HG02970 (cell line): ENCODE results near the gene GPC2.

Experiments
- ATAC-seq: cut with Tn5 transposase; IDR thresholded peaks from one replicate; pipeline ENCODE4 v1.9.1; 2021; ENCODE audit warnings: mild to moderate bottlenecking, moderate library complexity, moderate number of reproducible peaks; ENCODE audit not compliant: unreplicated experiment, low FRiP score

Gene GPC2

GRCh38 chr7:100170101-100170897 is 6.9 kb downstream of the GPC2 start:
- no peak for ATAC-seq

GRCh38 chr7:100169147-100169850 is 7.9 kb downstream of the GPC2 start:
- ATAC-seq, result no peak

- ATAC-seq, result no peak
These were observed 9.3 kb downstream of the GPC2 start for GRCh38 chr7:100167912-100168323.

DNA sequence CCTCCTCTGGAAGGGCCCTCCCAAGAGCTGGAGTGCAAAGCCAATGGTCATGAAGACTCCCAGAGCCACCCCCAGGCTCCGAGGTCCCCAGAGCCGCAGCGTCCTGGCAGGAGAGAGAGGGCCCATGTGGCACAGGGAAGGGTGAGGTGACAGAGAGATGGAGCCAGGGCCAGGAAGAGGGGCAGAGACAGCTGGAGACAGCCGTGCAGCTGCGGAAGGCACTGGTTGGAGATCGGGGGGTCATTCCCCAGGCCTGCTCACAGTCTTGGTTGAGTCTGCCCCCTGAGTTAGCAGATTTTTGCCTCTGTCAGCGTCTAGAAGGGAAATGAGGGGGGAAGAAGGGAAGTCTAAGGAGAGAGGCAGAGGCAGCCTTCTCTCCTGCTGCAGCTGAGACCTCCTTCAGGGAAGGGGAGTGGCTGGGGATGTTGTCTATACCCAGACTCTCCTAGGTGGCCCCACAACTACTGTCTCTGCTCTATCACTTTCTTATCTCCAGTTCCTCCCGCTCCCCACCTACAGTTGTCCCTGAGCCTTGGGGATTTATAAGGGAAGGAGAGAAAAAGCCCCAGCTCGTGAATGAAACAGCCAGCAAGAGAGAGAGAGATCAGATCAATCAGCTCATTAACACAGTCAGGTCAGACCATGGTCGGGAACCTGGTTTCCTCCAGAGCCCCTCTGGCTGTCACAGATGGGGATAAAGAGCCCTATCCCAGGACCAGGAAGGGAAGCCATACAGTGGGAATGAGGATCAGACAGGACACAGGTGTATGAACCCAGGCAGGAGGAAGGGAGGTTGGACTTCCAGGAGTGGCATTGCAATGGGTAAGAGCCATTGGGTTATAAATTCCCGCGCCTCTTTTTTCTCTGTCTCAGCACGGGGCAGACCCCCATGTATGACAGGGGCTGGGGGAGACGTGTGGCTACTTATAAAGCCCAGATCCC is 9.9 kb downstream of the GPC2 start:
- no peak for ATAC-seq

DNA sequence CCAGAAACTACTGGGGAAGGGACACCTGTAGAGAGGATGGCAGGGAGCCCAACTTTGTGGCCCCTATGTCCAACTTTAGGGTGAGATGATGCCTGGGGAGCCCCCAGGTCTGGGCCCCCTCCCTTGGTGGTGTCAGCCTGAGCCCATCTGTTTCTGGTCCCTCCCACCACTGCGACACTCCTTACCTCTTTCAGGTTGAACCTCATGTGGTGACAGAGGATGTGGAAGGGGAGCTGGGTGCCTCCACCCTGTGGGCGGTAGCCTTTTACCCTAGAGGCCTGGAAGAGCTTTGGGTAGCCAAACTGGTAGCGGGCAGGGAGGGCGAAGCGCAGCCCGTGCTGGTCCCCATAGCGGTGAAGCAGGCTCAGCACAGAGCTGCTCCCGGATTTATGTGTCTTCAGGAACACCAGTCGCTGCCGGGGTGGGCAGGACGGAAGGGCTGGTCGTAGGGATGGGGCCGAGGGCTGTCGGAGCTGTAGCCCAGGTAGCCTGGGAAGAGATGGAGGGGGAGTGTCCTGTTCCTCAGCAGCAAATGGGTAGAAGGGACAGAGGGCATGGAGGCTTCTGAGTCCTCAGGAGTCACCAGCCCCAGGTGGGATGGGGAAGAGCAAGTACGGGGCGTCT is 10.8 kb downstream of the GPC2 start:
- no peak for ATAC-seq

GRCh38 chr7:100163871-100164270 is 13.3 kb downstream of the GPC2 start:
- no peak for ATAC-seq

DNA sequence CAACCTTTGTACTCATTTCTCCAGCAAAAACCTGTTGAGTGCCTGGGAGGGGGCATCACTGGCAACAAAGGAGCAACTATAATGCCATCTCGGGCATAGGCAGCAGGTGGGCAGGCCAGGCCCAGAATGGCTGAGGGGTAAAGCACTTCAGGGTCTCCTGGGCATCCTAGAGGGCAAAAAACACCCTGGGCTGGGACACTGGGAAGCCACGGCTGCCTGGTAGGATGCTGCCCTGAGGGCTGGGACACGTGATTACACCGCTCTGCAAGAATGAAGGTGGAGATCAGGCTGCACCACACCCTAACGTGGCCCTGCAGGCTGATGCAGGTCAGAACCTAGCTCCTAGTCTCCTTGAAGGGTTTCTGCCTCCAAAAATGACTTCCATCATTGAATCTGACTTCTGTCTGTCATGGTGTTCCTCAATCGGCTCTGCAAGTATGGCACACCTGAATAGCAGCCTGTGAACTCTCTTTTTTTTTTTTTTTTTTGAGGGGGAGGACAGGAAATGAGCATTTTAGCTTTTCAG is 14.1 kb downstream of the GPC2 start:
- no peak for ATAC-seq

DNA sequence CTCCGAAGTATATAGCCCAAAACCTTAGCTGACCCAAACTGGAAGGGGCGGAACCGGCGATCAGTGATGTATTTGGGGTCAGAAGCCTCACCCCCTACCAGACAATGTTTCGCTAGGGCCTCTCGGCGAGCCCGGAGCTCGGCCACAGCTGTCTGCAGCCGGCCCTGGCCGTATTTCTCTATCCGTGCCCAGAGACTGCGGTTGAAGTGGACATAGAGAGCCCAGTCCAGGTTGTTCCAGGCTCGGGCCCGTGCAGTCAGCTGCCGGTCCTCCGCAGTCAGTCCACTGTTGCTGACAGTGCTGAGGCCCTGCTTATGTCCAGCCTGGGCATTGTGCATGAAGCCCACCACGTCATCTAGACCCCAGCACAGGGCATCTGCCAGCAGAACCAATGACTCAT is 17.1 kb downstream of the GPC2 start:
- no peak for ATAC-seq

DNA sequence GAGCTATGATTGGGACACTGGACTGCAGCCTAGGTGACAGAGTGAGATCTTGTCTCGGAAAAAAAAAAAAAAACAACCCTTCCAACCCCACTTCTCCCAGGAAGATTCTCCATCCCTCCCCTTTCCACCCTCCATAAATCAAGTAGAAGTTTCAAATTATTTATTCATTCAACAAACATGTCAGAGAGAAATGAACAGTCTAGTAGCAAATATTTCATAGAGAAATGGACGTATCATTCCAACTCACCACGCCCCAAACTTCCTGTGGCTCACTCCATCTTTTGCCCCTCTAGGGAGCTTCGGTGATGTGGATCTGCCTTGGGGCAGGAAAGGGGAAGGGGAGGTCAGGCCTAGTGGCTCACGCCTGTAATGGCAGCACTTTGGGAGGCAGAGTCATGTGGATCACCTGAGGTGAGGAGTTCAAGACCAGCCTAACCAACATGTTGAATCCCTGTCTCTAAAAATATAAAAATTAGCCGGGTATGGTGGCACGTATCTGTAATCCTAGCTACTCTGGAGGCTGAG is 18.0 kb downstream of the GPC2 start:
- no peak for ATAC-seq

GRCh38 chr7:100158229-100159098 is 18.7 kb downstream of the GPC2 start, which contains the start of gene TRAPPC14:
Gene TRAPPC14 (minus strand): TSS chr7:100158723. CDS start chr7:100158499, 224 bp downstream.
- peak; percentile 68 for ATAC-seq

DNA sequence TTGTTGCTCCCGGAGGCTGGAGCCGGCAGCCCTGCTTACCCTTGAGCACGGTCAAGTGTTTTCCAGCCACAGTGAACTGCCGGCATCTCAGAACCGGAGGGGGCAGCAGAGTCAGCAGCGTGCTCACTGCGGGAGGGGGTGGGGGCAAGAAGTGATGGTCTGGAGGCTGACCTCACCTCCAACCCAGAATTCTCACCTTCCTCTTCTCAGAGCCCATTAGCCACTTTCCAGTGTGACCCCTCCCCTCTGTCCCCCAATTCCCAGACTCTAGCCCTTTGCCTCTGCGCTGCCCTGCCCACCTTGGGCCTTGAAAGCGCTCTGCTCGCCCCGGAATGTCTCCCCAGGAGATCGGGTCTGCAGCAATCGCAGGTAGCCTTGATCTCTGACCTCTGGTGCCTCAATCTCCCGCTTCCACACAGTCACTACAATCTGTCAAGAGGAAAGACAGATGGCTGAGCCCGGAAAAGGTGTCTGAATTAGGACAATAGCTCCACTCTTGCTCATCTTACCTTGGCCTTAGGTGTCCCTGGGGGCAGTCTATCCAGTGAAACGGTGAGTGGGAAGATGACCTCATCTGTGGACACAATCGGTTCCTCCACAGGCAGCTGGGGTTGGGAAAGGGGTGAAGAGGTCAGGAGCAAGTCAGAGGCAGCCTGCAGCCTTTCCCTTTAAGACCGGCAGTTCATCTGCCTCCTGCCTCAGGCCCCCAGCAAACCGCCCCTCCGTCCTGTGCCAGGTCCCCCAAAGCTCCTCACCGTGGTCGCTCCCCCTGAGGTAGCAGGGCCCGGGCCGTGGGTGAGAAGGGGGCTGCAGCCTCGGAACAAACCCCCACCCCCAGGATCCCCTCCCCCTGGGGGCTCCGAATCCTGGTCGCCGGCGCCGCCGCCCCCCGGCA is 19.6 kb downstream of the GPC2 start:
- ATAC-seq, result no peak

DNA sequence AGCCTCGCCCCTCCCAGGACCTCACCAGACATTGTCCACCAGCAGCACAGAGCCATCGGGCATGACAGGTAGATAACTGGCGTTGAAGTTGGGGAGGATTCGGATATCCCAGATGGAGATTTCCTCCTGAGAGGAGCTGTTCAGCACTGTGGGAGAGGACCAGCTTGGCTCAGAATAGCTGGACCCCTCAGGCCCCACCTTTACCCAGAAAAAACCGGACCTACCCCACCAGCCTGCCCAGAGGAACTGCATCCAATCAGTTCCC is 20.2 kb downstream of the GPC2 start:
- ATAC-seq, result no peak

DNA sequence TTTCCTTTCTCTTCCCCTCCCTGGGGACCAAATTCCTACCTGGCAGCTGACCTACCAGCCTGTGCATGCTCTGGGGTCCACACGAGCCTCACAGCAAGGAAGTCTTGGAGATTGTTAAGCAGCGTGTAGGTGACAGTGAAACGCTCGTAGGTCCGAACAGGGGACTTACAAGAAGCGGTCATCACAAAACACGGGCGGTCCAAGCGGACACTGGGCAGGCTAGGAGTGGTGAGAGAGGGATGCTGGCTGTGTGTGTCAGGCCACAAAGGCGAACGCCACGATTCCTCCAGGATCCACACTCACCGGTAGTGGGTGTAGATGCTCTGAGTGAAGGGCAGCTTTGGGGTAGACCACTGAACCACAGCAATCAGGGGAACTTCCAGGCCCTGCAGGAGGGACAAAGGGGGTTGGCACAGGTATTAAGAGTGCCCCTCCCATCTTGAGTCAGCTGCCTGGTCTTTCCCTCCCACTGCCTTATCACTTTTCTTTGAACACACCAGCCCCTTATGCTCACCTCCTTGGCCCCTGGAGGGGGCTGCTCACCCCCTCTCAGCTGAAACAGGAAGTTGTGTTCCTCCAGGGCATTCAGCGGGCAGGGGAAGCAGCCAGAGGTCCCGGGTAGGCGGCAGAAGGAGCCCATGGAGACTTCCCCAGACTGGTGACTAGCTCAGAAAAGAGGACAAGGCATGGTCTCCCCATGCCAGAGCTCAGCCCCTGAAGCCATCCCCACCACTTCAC is 20.7 kb downstream of the GPC2 start:
- ATAC-seq, result no peak

DNA sequence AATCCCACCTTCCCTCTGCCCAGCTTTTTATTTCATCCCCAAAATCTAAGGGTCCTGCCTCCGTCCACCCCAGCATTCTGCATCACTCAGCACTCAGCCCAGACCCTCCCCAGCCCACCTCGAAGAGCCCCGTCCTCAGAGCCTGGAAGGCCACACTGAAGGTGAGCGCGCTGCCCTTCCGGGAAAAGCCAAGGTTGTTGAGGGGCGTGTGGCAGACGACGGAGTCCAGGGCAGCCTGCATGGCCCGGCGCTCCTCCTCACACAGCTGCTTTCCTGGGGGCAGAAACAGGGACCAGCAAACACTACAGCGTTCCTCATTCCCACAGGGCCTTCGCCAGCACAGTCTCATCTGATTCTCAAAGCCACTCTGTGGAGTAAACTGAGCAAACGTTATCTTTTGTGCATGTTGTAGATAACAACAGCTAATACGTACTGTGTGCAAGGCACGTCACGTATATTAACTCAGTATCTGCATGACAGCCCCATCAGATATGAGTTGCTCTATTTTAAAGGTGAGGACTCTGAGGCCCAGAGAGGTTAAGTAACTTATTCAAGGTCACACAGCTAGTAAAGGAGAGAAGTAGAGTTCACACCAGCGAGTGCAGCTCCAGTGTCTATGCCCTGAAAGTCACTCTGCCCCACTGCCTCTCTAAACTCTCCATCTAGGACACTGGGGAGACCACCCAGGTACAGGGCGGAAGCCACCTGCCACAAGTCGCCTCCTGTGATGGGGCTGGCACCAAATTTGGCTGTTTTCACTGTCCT is 21.4 kb downstream of the GPC2 start:
- ATAC-seq, result no peak

- no peak for ATAC-seq
These were observed 22.3 kb downstream of the GPC2 start for GRCh38 chr7:100154651-100155491.
